H1 (cell line): ENCODE data around the gene STKLD1. TPM values are rescaled to one million over a fixed set of nuclear protein-coding genes. Genes with fewer than 3 reads are reported as not detected.

Experiments
- CTCF ChIA-PET: fragments of 300-600 bp; sonication (Branson Sonifier 250); formaldehyde crosslinking; loops from one replicate; lab custom pipeline; 2021; ENCODE audit not compliant: partially characterized antibody; lab: Charles Lee
- POLR2A ChIA-PET: fragments of 300-600 bp; sonication (Branson Sonifier 250); formaldehyde crosslinking; loops from one replicate; lab custom pipeline; 2021; ENCODE audit warnings: inconsistent platforms; ENCODE audit not compliant: partially characterized antibody; lab: Charles Lee
- DNase-seq, 2 experiments: peaks; one replicate each; pipeline versions ENCODE4 v3.0.0 to v3.0.0-alpha.2; 2010 to 2022; ENCODE audit warnings: low spot score in 2 of 2, low read depth in 1 of 2, mixed read lengths in 1 of 2
- FAIRE-seq: peaks from 2 replicates; lab custom pipeline; 2011; peaks lifted over from hg19 to GRCh38; lab: Jason Lieb, UNC
- H2AFZ ChIP-seq: 2 replicates; pipeline ENCODE4 v1.8.1; 2012; ENCODE audit warnings: low read length, inconsistent platforms
- H2AK5ac ChIP-seq: 2 replicates; pipeline ENCODE4 v1.6.1; 2013; ENCODE audit warnings: low read depth, low read length
- H2BK120ac ChIP-seq: replicated peaks from 2 replicates; pipeline ENCODE3; 2013; ENCODE audit warnings: low read depth, low read length, inconsistent platforms
- H2BK12ac ChIP-seq: 2 replicates; pipeline ENCODE4 v1.6.1; 2013; ENCODE audit warnings: low read depth, low read length
- H2BK15ac ChIP-seq: 2 replicates; pipeline ENCODE4 v1.6.1; 2013; ENCODE audit warnings: low read length
- H2BK20ac ChIP-seq: 2 replicates; pipeline ENCODE4 v1.6.1; 2013; ENCODE audit warnings: low read length
- H2BK5ac ChIP-seq: 2 replicates; pipeline ENCODE4 v1.6.1; 2013; ENCODE audit warnings: low read depth, low read length
- H3K14ac ChIP-seq: 2 replicates; pipeline ENCODE4 v1.6.1; 2013; ENCODE audit warnings: inconsistent platforms; ENCODE audit not compliant: insufficient read length
- H3K18ac ChIP-seq: 2 replicates; pipeline ENCODE4 v1.6.1; 2013; ENCODE audit warnings: low read length; ENCODE audit errors: extremely low read depth
- H3K23ac ChIP-seq: 2 replicates; pipeline ENCODE4 v1.6.1; 2013; ENCODE audit warnings: inconsistent platforms; ENCODE audit not compliant: insufficient read length
- H3K23me2 ChIP-seq: 2 replicates; pipeline ENCODE4 v1.6.1; 2013; ENCODE audit warnings: low read depth, low read length
- H3K27ac ChIP-seq: 2 replicates; pipeline ENCODE4 v1.6.1; 2011; ENCODE audit warnings: low read depth, low read length, inconsistent platforms
- H3K27me3 ChIP-seq, 4 experiments: replicated peaks in 1 of 4; 1 replicate in 1 of 4; 2 replicates in 3 of 4; pipeline versions ENCODE4 v1.6.1 to v1.8.1; 2011 to 2013; ENCODE audit warnings: low read length in 3 of 4, mild to moderate bottlenecking in 3 of 4, inconsistent platforms in 2 of 4, mixed read lengths in 2 of 4, moderate library complexity in 1 of 4; ENCODE audit not compliant: control insufficient read depth in 3 of 4, insufficient read depth in 3 of 4; ENCODE audit errors: extremely low read depth in 1 of 4
- H3K36me3 ChIP-seq, 4 experiments: 2 replicates each; pipeline versions ENCODE4 v1.6.1 to v1.8.1; 2011 to 2013; ENCODE audit warnings: mild to moderate bottlenecking in 4 of 4, low read length in 3 of 4, moderate library complexity in 2 of 4, control low read depth in 1 of 4, inconsistent platforms in 1 of 4; ENCODE audit not compliant: insufficient read depth in 4 of 4, control insufficient read depth in 2 of 4
- H3K4ac ChIP-seq: replicated peaks from 2 replicates; pipeline ENCODE3; 2013; ENCODE audit warnings: low read length, low read depth, mixed read lengths, inconsistent platforms; ENCODE audit not compliant: insufficient read length
- H3K4me1 ChIP-seq, 4 experiments: replicated peaks in 1 of 4; 1 replicate in 1 of 4; 2 replicates in 3 of 4; pipeline versions ENCODE4 v1.6.1 to v1.8.1; 2011 to 2013; ENCODE audit warnings: low read length in 3 of 4, inconsistent platforms in 2 of 4, mixed read lengths in 1 of 4; ENCODE audit not compliant: insufficient read depth in 4 of 4, control insufficient read depth in 3 of 4
- H3K4me2 ChIP-seq, 2 experiments: 2 replicates each; pipeline versions ENCODE4 v1.6.1 to v1.8.1; 2011 to 2013; ENCODE audit warnings: low read depth in 2 of 2, low read length in 2 of 2, control low read depth in 1 of 2, inconsistent platforms in 1 of 2, mild to moderate bottlenecking in 1 of 2; ENCODE audit not compliant: insufficient read depth in 1 of 2
- H3K4me3 ChIP-seq, 4 experiments: fragments of 200-600, 300-600 bp in 1 of 4; sonication (generic), shearing (Covaris generic), sonication (Bioruptor Twin) in 1 of 4; 2 replicates each; pipeline versions ENCODE4 v1.5.1 to v1.8.1; 2011 to 2016; ENCODE audit warnings: low read length in 4 of 4, low read depth in 3 of 4, control low read depth in 2 of 4, inconsistent platforms in 2 of 4, mild to moderate bottlenecking in 2 of 4, mixed read lengths in 1 of 4, moderate library complexity in 1 of 4; ENCODE audit not compliant: insufficient read depth in 2 of 4; ENCODE audit errors: extremely low read depth in 1 of 4
- H3K56ac ChIP-seq: replicated peaks from 2 replicates; pipeline ENCODE3; 2013; ENCODE audit warnings: low read depth, mild to moderate bottlenecking, mixed read lengths, low read length, inconsistent platforms; ENCODE audit not compliant: insufficient read length
- H3K79me1 ChIP-seq: 2 replicates; pipeline ENCODE4 v1.6.1; 2013; ENCODE audit warnings: low read depth, low read length, control low read depth
- H3K79me2 ChIP-seq, 2 experiments: 2 replicates each; pipeline versions ENCODE4 v1.6.1 to v1.8.1; 2012 to 2013; ENCODE audit warnings: low read length in 2 of 2, mild to moderate bottlenecking in 2 of 2, inconsistent platforms in 1 of 2; ENCODE audit not compliant: insufficient read depth in 2 of 2, control insufficient read depth in 1 of 2
- H3K9ac ChIP-seq, 4 experiments: replicated peaks in 1 of 4; 1 replicate in 1 of 4; 2 replicates in 3 of 4; pipeline versions ENCODE4 v1.6.1 to v1.8.1; 2011 to 2013; ENCODE audit warnings: low read depth in 3 of 4, low read length in 3 of 4, control low read depth in 2 of 4, mild to moderate bottlenecking in 2 of 4, moderate library complexity in 2 of 4, inconsistent platforms in 1 of 4; ENCODE audit errors: extremely low read depth in 1 of 4
- H3K9me3 ChIP-seq, 2 experiments: 2 replicates each; pipeline versions ENCODE4 v1.6.1 to v1.8.1; 2012 to 2013; ENCODE audit warnings: mild to moderate bottlenecking in 2 of 2, moderate library complexity in 2 of 2, control low read depth in 1 of 2, inconsistent platforms in 1 of 2, low read depth in 1 of 2, low read length in 1 of 2, mixed read lengths in 1 of 2; ENCODE audit not compliant: insufficient read depth in 2 of 2
- H4K20me1 ChIP-seq, 2 experiments: replicated peaks in 1 of 2; 2 replicates each; pipeline versions ENCODE3 to v1.8.1; 2011 to 2013; ENCODE audit warnings: inconsistent platforms in 2 of 2, low read length in 2 of 2, mild to moderate bottlenecking in 1 of 2; ENCODE audit not compliant: insufficient read depth in 2 of 2, control insufficient read depth in 1 of 2
- H4K5ac ChIP-seq: 2 replicates; pipeline ENCODE4 v1.6.1; 2013; ENCODE audit warnings: low read length, low read depth, mixed read lengths, inconsistent platforms; ENCODE audit not compliant: insufficient read length
- H4K8ac ChIP-seq: 2 replicates; pipeline ENCODE4 v1.8.0; 2013; ENCODE audit warnings: mild to moderate bottlenecking, moderate library complexity, low read length, inconsistent platforms; ENCODE audit not compliant: insufficient read depth; ENCODE audit errors: extremely low read depth
- H4K91ac ChIP-seq: replicated peaks from 2 replicates; pipeline ENCODE3; 2013; ENCODE audit warnings: low read length, mixed read lengths, inconsistent platforms; ENCODE audit not compliant: insufficient read length
- ASH2L ChIP-seq: fragments of 200-600, 300-600 bp; sonication (generic); IDR thresholded peaks from one replicate; pipeline ENCODE4 v1.7.1; 2017; ENCODE audit warnings: low read length
- CHD1 ChIP-seq: IDR thresholded peaks from 2 replicates; pipeline ENCODE4 v1.6.1; 2012; ENCODE audit warnings: low read depth, low read length, improper control_type of control experiment
- CTBP2 ChIP-seq: IDR thresholded peaks from 2 replicates; pipeline ENCODE4 v1.7.0; 2011; ENCODE audit warnings: borderline replicate concordance, mild to moderate bottlenecking, moderate library complexity, mixed read lengths, low read length; ENCODE audit not compliant: insufficient read depth, insufficient read length
- GTF2F1 ChIP-seq: IDR thresholded peaks from 2 replicates; pipeline ENCODE4 v1.6.1; 2012; ENCODE audit warnings: low read depth, low read length, improper control_type of control experiment, borderline replicate concordance
- KDM1A ChIP-seq: fragments of 200-600, 300-600 bp; sonication (generic); IDR thresholded peaks from 2 replicates; pipeline ENCODE4 v1.7.1; 2016; ENCODE audit warnings: mild to moderate bottlenecking, low read length, borderline replicate concordance
- KDM4A ChIP-seq: IDR thresholded peaks from one replicate; pipeline ENCODE4 v1.7.1; 2012; ENCODE audit warnings: low read depth, mild to moderate bottlenecking, moderate library complexity, low read length, inconsistent platforms; ENCODE audit not compliant: severe bottlenecking
- POLR2A ChIP-seq, 2 experiments: IDR thresholded peaks; 1 replicate in 1 of 2; 2 replicates in 1 of 2; pipeline ENCODE4 v1.6.1; 2011; ENCODE audit warnings: low read depth in 2 of 2, low read length in 2 of 2, mild to moderate bottlenecking in 2 of 2; ENCODE audit errors: control extremely low read depth in 1 of 2
- POLR2AphosphoS5 ChIP-seq: IDR thresholded peaks from 2 replicates; pipeline ENCODE4 v1.6.1; 2011; ENCODE audit warnings: low read depth, low read length
- RBBP5 ChIP-seq: IDR thresholded peaks from 2 replicates; pipeline ENCODE4 v1.7.1; 2012; ENCODE audit warnings: low read depth, mild to moderate bottlenecking, inconsistent platforms, low read length, moderate library complexity, borderline replicate concordance
- WGBS, 2 experiments: shearing (Covaris generic) in 1 of 2; methylation state at CpG; one replicate each; pipeline versions ENCODE4 v1.1.6 to v1.1.7; 2013 to 2015; ENCODE audit warnings: low lambda C conversion rate in 2 of 2, mixed read lengths in 2 of 2, inconsistent platforms in 1 of 2, low coverage in 1 of 2, missing lambda C conversion rate in 1 of 2; ENCODE audit not compliant: insufficient replicate concordance in 2 of 2, insufficient coverage in 1 of 2, insufficient read length in 1 of 2; ENCODE audit errors: extremely low coverage in 1 of 2, missing lambda C conversion rate in 1 of 2; 5-methylcytosine and 5-hydroxymethylcytosine counted together
- polyA plus RNA-seq, 7 experiments: library from polyadenylated mRNA; depleted of rRNA in 3 of 7; stranded (reverse) in 5 of 7; unstranded in 2 of 7; fragments of >200 nt in 5 of 7; fragments of 200-250 nt in 2 of 7; gene quantifications; 1 replicate in 5 of 7; 2 replicates in 1 of 7; 4 replicates in 1 of 7; pipeline versions ENCODE4 v1.2.1 to v1.2.3, GENCODE V29; 2011 to 2013; ENCODE audit warnings: missing spikeins in 2 of 7, mixed read lengths in 2 of 7
- total RNA-seq: library from RNA; stranded (reverse); fragmentation: NEBNext Ultra II Directional; extraction: Animal tissue kit (Norgen Biotek cat#: 25700); gene quantifications from 2 replicates; pipeline ENCODE4 v1.2.1, GENCODE V29; 2021
- TF ChIP-seq, protein P1 (sequence below): IDR thresholded peaks from 2 replicates; pipeline ENCODE4 v1.6.1; 2011; ENCODE audit warnings: low read depth, mild to moderate bottlenecking, low read length; ENCODE audit not compliant: insufficient read depth
- TF ChIP-seq, protein P2 (sequence below): IDR thresholded peaks from 2 replicates; pipeline ENCODE4 v1.6.1; 2011; ENCODE audit warnings: low read length, improper control_type of control experiment

STKLD1 gene
- total and polyA plus RNA-seq, 2 of the 8 experiments (the other 6 are each of a cell fraction or from before 2014, with no cell fraction given), result 0.26 TPM; not detected in 1

DNA sequence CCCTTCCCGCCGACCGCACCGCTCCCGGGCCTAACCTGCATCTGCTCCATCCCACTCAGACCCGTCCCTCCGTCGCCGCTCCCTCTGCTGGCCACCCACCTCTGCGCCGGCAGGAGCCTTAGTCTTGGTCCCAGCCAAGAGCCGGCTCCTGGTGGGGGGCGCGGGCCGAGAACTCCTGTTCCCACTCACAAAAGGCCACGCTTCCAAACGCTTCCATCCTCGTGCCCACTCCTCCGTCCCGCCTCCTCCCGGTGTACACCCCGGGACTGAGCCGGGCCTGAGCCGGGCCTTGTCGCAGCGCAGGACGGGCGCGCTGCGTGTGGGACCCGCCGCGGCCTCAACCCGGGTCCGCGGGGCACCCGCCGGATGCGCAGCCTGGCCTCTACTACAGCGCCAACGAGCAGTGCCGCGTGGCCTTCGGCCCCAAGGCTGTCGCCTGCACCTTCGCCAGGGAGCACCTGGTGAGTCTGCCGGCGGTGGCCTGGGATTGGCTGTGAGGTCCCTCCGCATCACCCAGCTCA, 53.5 kb downstream of the STKLD1 start:
- Histone ChIP-seq H4K8ac (peak overlapping the region; percentile 83; the same call in 1 of the 2 replicates), H3K4me3 (peak overlapping the region; percentile 39 to 65 (median 44)), H3K9me3 (no peaks in the 10 kb centered on the region), H3K79me2 (no peaks in the 10 kb centered on the region), H2BK5ac (peak overlapping the region; percentile 35; the same call in 1 of the 2 replicates), H3K23ac (no peak overlapping the region), H3K36me3 (no peaks in the 10 kb centered on the region), H3K79me1 (no peaks in the 10 kb centered on the region), H2BK15ac (no peak overlapping the region), H3K4me2 (peak overlapping the region; percentile 72 to 90), H3K9ac (no peak overlapping the region), H3K18ac (peak overlapping the region; percentile 71), H2BK120ac (no peak overlapping the region), H3K27me3 (peaks cover 0 to 11% (median 4%) of the 10 kb centered on the region in 4 experiments; a peak in 5 of 7 replicates), H3K4ac (no peak overlapping the region), H3K14ac (no peak overlapping the region), H2AFZ (no peak overlapping the region), H3K27ac (no peak overlapping the region), H3K4me1 (peaks cover 0 to 4% (median under 1%) of the 10 kb centered on the region in 4 experiments; a peak in 3 of 7 replicates), H2AK5ac (no peak overlapping the region), H4K20me1 (no peaks in the 10 kb centered on the region), H2BK12ac (peak overlapping the region; percentile 39; the same call in 1 of the 2 replicates), H4K5ac (no peak overlapping the region), H3K23me2 (peaks cover 7% of the 10 kb centered on the region; the same call in 1 of the 2 replicates), H2BK20ac (no peak overlapping the region), H4K91ac (peak overlapping the region; percentile 54), H3K56ac (no peak overlapping the region)
- WGBS, 2 experiments, result 3% methylated on average over 49 of the region's 49 CpGs; no CpG with 5 or more reads in 1 of the 2 experiments
- ChIA-PET POLR2A (interaction anchor here (0.8 to 1.7 kb wide), 3 partner anchors 12 to 26 kb away, joined by 3 to 8 read pairs (median 4); no protein-coding TSS in a partner anchor), CTCF (interaction anchor here (0.8 to 4.9 kb wide), 8 partner anchors 14 to 408 kb away, joined by 3 to 35 read pairs (median 3); no protein-coding TSS in a partner anchor)
- FAIRE-seq (no peak), DNase-seq (peak in 1 of 2 experiments; percentile 88)
- no peak for TF ChIP-seq GTF2F1
- no peak for TF ChIP-seq RBBP5
- TF ChIP-seq ASH2L, result peak; percentile 93
- TF ChIP-seq, protein P1, sequence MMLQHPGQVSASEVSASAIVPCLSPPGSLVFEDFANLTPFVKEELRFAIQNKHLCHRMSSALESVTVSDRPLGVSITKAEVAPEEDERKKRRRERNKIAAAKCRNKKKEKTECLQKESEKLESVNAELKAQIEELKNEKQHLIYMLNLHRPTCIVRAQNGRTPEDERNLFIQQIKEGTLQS, result no peak
- TF ChIP-seq POLR2AphosphoS5, result no peak
- TF ChIP-seq CTBP2, result peak; percentile 82
- TF ChIP-seq CHD1, result no peak
- TF ChIP-seq KDM4A, result peak; percentile 71
- TF ChIP-seq, protein P2, sequence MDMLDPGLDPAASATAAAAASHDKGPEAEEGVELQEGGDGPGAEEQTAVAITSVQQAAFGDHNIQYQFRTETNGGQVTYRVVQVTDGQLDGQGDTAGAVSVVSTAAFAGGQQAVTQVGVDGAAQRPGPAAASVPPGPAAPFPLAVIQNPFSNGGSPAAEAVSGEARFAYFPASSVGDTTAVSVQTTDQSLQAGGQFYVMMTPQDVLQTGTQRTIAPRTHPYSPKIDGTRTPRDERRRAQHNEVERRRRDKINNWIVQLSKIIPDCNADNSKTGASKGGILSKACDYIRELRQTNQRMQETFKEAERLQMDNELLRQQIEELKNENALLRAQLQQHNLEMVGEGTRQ, result no peak
- 0 out of 2 replicates have a peak, but pooled peaks have one; percentile 46 for TF ChIP-seq KDM1A
- no peak for TF ChIP-seq POLR2A (IDR thresholded peaks at IDR 0.05; ENCODE audit: control extremely low read depth in 1 of 2, low read depth in 2 of 2, low read length in 2 of 2)
